ENCODE results near the gene GLIS2. TPM values are rescaled to one million over a fixed set of nuclear protein-coding genes. Genes with fewer than 3 reads are reported as not detected.

GLIS2 gene
- total RNA-seq, 3 donors from 2014 or later = 1.7 to 21.1 (median 2.9) TPM

GRCh38 chr16:4318967-4319366 is 3.1 kb downstream of the GLIS2 start:
- peaks cover 17% of the 10 kb centered on the region for H3K4me1 ChIP-seq (ENCODE audit: low read depth)
- DNase-seq (no peak), ATAC-seq (no peak)
- intact Hi-C loops (cut with DNase I, micrococcal nuclease) = no loop called here
- H3K4me3 ChIP-seq = no peak overlapping the region
- H3K36me3 ChIP-seq (ENCODE audit: low read depth) = no peaks in the 10 kb centered on the region
- no peaks in the 10 kb centered on the region for H3K9me3 ChIP-seq
- no peak for TF ChIP-seq CTCF (IDR thresholded peaks at IDR 0.05)

- Histone ChIP-seq H3K4me1 (ENCODE audit: low read depth) (peaks cover 17% of the 10 kb centered on the region), H3K4me3 (no peak overlapping the region), H3K9me3 (no peaks in the 10 kb centered on the region), H3K36me3 (ENCODE audit: low read depth) (no peaks in the 10 kb centered on the region)
- ATAC-seq (peak; percentile 29), DNase-seq (peak in 1 of 3 donors; percentile 61)
- intact Hi-C loops (cut with DNase I, micrococcal nuclease) = no loop called here
- no peak for TF ChIP-seq CTCF (IDR thresholded peaks at IDR 0.05)
Observed at GRCh38 chr16:4319454-4320421, 3.9 kb downstream of the GLIS2 start.

GRCh38 chr16:4320571-4321137 is 4.8 kb downstream of the GLIS2 start:
- no peak for DNase-seq
- no peak for ATAC-seq
- H3K36me3 ChIP-seq (ENCODE audit: low read depth) = no peaks in the 10 kb centered on the region
- no peaks in the 10 kb centered on the region for H3K9me3 ChIP-seq
- no peak for TF ChIP-seq CTCF (IDR thresholded peaks at IDR 0.05)
- H3K4me3 ChIP-seq = no peak overlapping the region
- intact Hi-C loops (cut with DNase I, micrococcal nuclease) = no loop called here
- H3K4me1 ChIP-seq (ENCODE audit: low read depth) = peaks cover 13% of the 10 kb centered on the region

GRCh38 chr16:4321286-4322120 is 5.6 kb downstream of the GLIS2 start:
- no peaks in the 10 kb centered on the region for H3K36me3 ChIP-seq (ENCODE audit: low read depth)
- DNase-seq (no peak), ATAC-seq (no peak)
- no peaks in the 10 kb centered on the region for H3K9me3 ChIP-seq
- H3K4me1 ChIP-seq (ENCODE audit: low read depth) = peaks cover 10% of the 10 kb centered on the region
- TF ChIP-seq CTCF (IDR thresholded peaks at IDR 0.05) = no peak
- intact Hi-C loops (cut with DNase I, micrococcal nuclease) = no loop called here
- H3K4me3 ChIP-seq = no peak overlapping the region

Measured in mucosa of descending colon (tissue), 3 donors.